Peyer's patch (tissue), 4 donors: ENCODE results near the gene RFLNA. TPM values are rescaled to one million over a fixed set of nuclear protein-coding genes. Genes with fewer than 3 reads are reported as not detected.

Experiments
- DNase-seq, 3 donors: peaks; one replicate each; pipeline ENCODE4 v3.0.0-alpha.2; 2017 to 2019
- H3K27ac ChIP-seq, 4 donors: fragments of 200-600 bp; sonication (generic); one replicate each; pipeline ENCODE4 v1.5.1; 2016 to 2019
- H3K27me3 ChIP-seq, 2 donors: fragments of 200-600 bp; sonication (generic); one replicate each; pipeline ENCODE4 v1.5.1; 2019
- H3K36me3 ChIP-seq, 3 donors: fragments of 200-600 bp; sonication (generic); one replicate each; pipeline ENCODE4 v1.5.1; 2016 to 2019
- H3K4me1 ChIP-seq, 4 donors: fragments of 200-600 bp; sonication (generic); one replicate each; pipeline ENCODE4 v1.5.1; 2016 to 2019
- H3K4me3 ChIP-seq, 4 donors: fragments of 200-600 bp; sonication (generic); 1 replicate in 3 of 4; 2 replicates in 1 of 4; pipeline ENCODE4 v1.5.1; 2016 to 2019; ENCODE audit warnings: mild to moderate bottlenecking in 1 of 4
- H3K9me3 ChIP-seq, 4 donors: fragments of 200-600 bp; sonication (generic); one replicate each; pipeline ENCODE4 v1.5.1; 2016 to 2019; ENCODE audit warnings: mild to moderate bottlenecking in 1 of 4
- POLR2A ChIP-seq, 2 donors: fragments of 450-650 bp; IDR thresholded peaks; one replicate each; pipeline ENCODE4 v1.5.1; 2017; ENCODE audit warnings: antibody characterized with exemption in 2 of 2, mild to moderate bottlenecking in 2 of 2, moderate library complexity in 2 of 2
- total RNA-seq, 4 donors: library from RNA; depleted of rRNA; stranded (reverse); fragments of >200 nt; gene quantifications; one replicate each; pipeline ENCODE4 v1.1.0, GENCODE V29; 2016
- TF ChIP-seq, protein P1 (sequence below), 6 experiments: fragments of 450-650 bp in 4 of 6; fragments of 200-600 bp in 2 of 6; sonication (generic) in 1 of 6; IDR thresholded peaks; one replicate each; pipeline ENCODE4 v1.5.1; 2017 to 2019; ENCODE audit warnings: antibody characterized with exemption in 6 of 6, mild to moderate bottlenecking in 3 of 6, moderate library complexity in 1 of 6

RFLNA gene
- total RNA-seq, 4 donors from 2014 or later = 8.3 to 25.7 (median 21.1) TPM

- TF ChIP-seq, protein P1, sequence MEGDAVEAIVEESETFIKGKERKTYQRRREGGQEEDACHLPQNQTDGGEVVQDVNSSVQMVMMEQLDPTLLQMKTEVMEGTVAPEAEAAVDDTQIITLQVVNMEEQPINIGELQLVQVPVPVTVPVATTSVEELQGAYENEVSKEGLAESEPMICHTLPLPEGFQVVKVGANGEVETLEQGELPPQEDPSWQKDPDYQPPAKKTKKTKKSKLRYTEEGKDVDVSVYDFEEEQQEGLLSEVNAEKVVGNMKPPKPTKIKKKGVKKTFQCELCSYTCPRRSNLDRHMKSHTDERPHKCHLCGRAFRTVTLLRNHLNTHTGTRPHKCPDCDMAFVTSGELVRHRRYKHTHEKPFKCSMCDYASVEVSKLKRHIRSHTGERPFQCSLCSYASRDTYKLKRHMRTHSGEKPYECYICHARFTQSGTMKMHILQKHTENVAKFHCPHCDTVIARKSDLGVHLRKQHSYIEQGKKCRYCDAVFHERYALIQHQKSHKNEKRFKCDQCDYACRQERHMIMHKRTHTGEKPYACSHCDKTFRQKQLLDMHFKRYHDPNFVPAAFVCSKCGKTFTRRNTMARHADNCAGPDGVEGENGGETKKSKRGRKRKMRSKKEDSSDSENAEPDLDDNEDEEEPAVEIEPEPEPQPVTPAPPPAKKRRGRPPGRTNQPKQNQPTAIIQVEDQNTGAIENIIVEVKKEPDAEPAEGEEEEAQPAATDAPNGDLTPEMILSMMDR (IDR thresholded peaks at IDR 0.05) = no peak
- no peak for TF ChIP-seq POLR2A (IDR thresholded peaks at IDR 0.05)
- no peaks in the 10 kb centered on the region for H3K9me3 ChIP-seq
- peaks cover 0 to 89% (median 0%) of the 10 kb centered on the region in 3 donors for H3K36me3 ChIP-seq
- no peak for DNase-seq
- H3K27me3 ChIP-seq = no peaks in the 10 kb centered on the region
- H3K4me1 ChIP-seq = no peaks in the 10 kb centered on the region
- no peak overlapping the region for H3K4me3 ChIP-seq
- no peak overlapping the region for H3K27ac ChIP-seq
Measured at GRCh38 chr12:124334266-124334665, 39.4 kb downstream of the RFLNA start.

DNA sequence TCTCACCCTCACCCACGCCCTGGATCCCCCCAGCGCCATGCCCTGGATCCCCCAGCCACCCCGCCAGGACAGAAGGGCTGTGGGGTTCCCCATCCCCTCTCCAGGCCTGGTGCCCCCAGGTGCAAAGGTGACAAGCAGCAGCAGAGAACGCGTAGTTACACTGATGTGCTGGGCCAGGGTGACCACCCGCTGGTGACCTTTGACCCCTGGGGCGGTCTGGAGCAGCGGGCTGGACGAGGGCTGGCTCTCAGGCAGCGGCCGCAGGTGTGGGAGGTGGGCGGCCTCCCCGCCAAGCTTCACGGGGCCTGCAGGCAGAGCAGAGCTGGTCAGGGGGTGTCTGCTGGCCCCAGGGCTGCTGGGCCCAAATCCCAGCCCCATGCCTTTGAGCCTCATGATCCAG lies 40.1 kb downstream of the RFLNA start:
- no peaks in the 10 kb centered on the region for H3K27me3 ChIP-seq
- H3K4me3 ChIP-seq = no peak overlapping the region
- H3K9me3 ChIP-seq = no peaks in the 10 kb centered on the region
- peaks cover 0 to 84% (median 0%) of the 10 kb centered on the region in 3 donors for H3K36me3 ChIP-seq
- H3K27ac ChIP-seq = no peak overlapping the region
- no peak for DNase-seq
- TF ChIP-seq, protein P1 (IDR thresholded peaks at IDR 0.05) = no peak
- no peak for TF ChIP-seq POLR2A (IDR thresholded peaks at IDR 0.05)
- no peaks in the 10 kb centered on the region for H3K4me1 ChIP-seq

- Histone ChIP-seq H3K4me3 (no peak overlapping the region), H3K4me1 (no peaks in the 10 kb centered on the region), H3K36me3 (peaks cover 0 to 84% (median 0%) of the 10 kb centered on the region in 3 donors), H3K27me3 (no peaks in the 10 kb centered on the region), H3K27ac (no peak overlapping the region), H3K9me3 (no peaks in the 10 kb centered on the region)
- no peak for DNase-seq
- TF ChIP-seq, protein P1 (IDR thresholded peaks at IDR 0.05) = no peak
- no peak for TF ChIP-seq POLR2A (IDR thresholded peaks at IDR 0.05)
Measured at GRCh38 chr12:124335426-124336183, 40.7 kb downstream of the RFLNA start.

- no peaks in the 10 kb centered on the region for H3K4me1 ChIP-seq
- no peaks in the 10 kb centered on the region for H3K27me3 ChIP-seq
- TF ChIP-seq, protein P1 (IDR thresholded peaks at IDR 0.05) = no peak
- no peak for TF ChIP-seq POLR2A (IDR thresholded peaks at IDR 0.05)
- peaks cover 0 to 84% (median 0%) of the 10 kb centered on the region in 3 donors for H3K36me3 ChIP-seq
- no peak for DNase-seq
- no peak overlapping the region for H3K4me3 ChIP-seq
- H3K9me3 ChIP-seq = no peaks in the 10 kb centered on the region
- H3K27ac ChIP-seq = no peak overlapping the region
Measured at GRCh38 chr12:124336184-124336437, 41.2 kb downstream of the RFLNA start.

DNA sequence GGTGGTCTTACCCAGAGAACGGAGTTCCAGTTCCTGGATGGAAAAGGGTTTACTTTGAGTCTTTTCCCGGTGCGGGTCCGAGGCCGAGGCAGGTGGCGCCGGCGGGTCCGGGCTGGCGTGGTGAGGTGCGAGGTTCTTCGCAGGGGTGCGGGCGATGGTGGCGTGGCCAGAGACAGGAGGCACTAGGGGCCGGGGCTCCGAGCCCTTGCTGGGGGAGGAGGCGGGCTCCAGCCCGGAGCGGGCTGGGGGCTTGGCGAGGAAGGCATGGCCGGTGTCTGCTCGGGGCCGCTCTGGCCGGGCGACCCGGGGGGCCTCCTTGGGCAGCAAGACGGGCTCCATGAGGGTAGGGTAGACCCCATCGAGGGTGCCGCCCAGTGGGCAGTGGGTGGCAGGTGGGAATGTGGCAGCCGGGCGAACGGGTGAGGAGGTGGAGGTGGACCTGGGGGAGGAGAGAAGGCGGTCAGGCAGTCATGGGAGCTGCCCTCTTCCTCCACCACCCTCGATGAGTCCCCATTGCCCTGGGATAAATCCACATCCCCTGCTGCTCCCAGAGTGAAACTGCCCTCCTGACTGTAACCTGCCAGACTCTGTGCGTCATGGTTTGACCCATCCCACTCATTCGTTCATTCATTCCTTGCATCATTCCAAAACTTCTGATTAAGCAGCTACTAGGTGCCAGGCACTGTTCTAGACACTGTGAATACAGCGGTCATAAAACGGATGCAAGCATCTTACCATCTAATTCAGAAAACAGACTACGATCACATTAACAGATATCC lies 42.0 kb downstream of the RFLNA start:
- no peak for TF ChIP-seq POLR2A (IDR thresholded peaks at IDR 0.05)
- TF ChIP-seq, protein P1 (IDR thresholded peaks at IDR 0.05) = no peak
- H3K4me1 ChIP-seq = no peaks in the 10 kb centered on the region
- no peaks in the 10 kb centered on the region for H3K27me3 ChIP-seq
- DNase-seq = no peak
- peaks cover 0 to 84% (median 0%) of the 10 kb centered on the region in 3 donors for H3K36me3 ChIP-seq
- H3K4me3 ChIP-seq = no peak overlapping the region
- H3K9me3 ChIP-seq = no peaks in the 10 kb centered on the region
- no peak overlapping the region for H3K27ac ChIP-seq
